HepG2 (cell line): Measurements from ENCODE around the gene HOXA13. TPM values are rescaled to one million over a fixed set of nuclear protein-coding genes. Genes with fewer than 3 reads are reported as not detected.

Experiments
- ATAC-seq: fragments of 200-7000 bp; cut with Tn5 transposase; 3 replicates; pipeline ENCODE4 v1.9.1; 2020; ENCODE audit warnings: mild to moderate bottlenecking, moderate library complexity
- BruUV-seq: library from RNA; stranded (reverse); fragments of 400-500 nt; replicated peaks from 2 replicates; lab custom pipeline; 2021; lab: Mats Ljungman, UMichigan
- CTCF ChIA-PET: fragments of 300-600 bp; formaldehyde crosslinking; extraction: SDS; loops from one replicate; lab custom pipeline; 2021; ENCODE audit warnings: low total read pairs, inconsistent platforms, low intra/inter-chr PET ratio; lab: Yijun Ruan, JAX
- POLR2A ChIA-PET: fragments of 350-600 bp; sonication (Branson Sonifier 250); formaldehyde crosslinking; loops from one replicate; lab custom pipeline; 2020; ENCODE audit warnings: antibody characterized with exemption, inconsistent platforms; lab: Yijun Ruan, JAX
- DNase-seq: peaks from one replicate; pipeline ENCODE4 v3.0.0-alpha.2; 2015; ENCODE audit warnings: low spot score
- FAIRE-seq: peaks from 3 replicates; lab custom pipeline; 2011; peaks lifted over from hg19 to GRCh38; lab: Jason Lieb, UNC
- H2AFZ ChIP-seq: one replicate; pipeline ENCODE4 v1.6.1; 2011; ENCODE audit warnings: low read length, inconsistent platforms
- H3K27ac ChIP-seq: fragments of 300-600 bp; 3 replicates; pipeline ENCODE4 v1.8.0; 2011; ENCODE audit warnings: mixed run types, mild to moderate bottlenecking, mixed read lengths, low read length, inconsistent platforms; ENCODE audit not compliant: insufficient read depth; ENCODE audit errors: extremely low read length
- H3K27me3 ChIP-seq, 2 experiments: fragments of 200-600 bp in 1 of 2; 2 replicates in 1 of 2; 3 replicates in 1 of 2; pipeline versions ENCODE4 v1.6.0 to v1.8.0; 2011; ENCODE audit warnings: low read length in 2 of 2, mild to moderate bottlenecking in 2 of 2, moderate library complexity in 2 of 2, inconsistent platforms in 1 of 2; ENCODE audit not compliant: insufficient read depth in 2 of 2, control insufficient read depth in 1 of 2
- H3K36me3 ChIP-seq, 2 experiments: fragments of 200-600 bp in 1 of 2; replicated peaks in 1 of 2; 2 replicates in 1 of 2; 3 replicates in 1 of 2; pipeline versions ENCODE4 v1.5.1 to v1.8.0; 2011; ENCODE audit warnings: low read length in 2 of 2, inconsistent platforms in 1 of 2; ENCODE audit not compliant: insufficient read depth in 2 of 2, control insufficient read depth in 1 of 2
- H3K4me1 ChIP-seq: 2 replicates; pipeline ENCODE4 v1.5.1; 2012; ENCODE audit warnings: low read length, inconsistent platforms; ENCODE audit not compliant: insufficient read depth
- H3K4me2 ChIP-seq: 2 replicates; pipeline ENCODE4 v1.6.0; 2011; ENCODE audit warnings: low read depth, low read length, inconsistent platforms
- H3K4me3 ChIP-seq, 3 experiments: fragments of 200-600 bp in 1 of 3; sonication (generic), shearing (Covaris generic) in 1 of 3; replicated peaks in 1 of 3; 2 replicates each; pipeline ENCODE4 v1.5.1; 2011 to 2016; ENCODE audit warnings: low read length in 3 of 3, inconsistent platforms in 2 of 3, low read depth in 2 of 3, mild to moderate bottlenecking in 2 of 3, control low read depth in 1 of 3, mixed read lengths in 1 of 3; ENCODE audit not compliant: insufficient read depth in 1 of 3
- H3K79me2 ChIP-seq: one replicate; pipeline ENCODE4 v1.6.1; 2011; ENCODE audit warnings: low read length, inconsistent platforms; ENCODE audit not compliant: insufficient read depth
- H3K9ac ChIP-seq: 2 replicates; pipeline ENCODE4 v1.6.0; 2011; ENCODE audit warnings: mild to moderate bottlenecking, low read depth, low read length, inconsistent platforms; ENCODE audit not compliant: insufficient read depth
- H3K9me3 ChIP-seq: 2 replicates; pipeline ENCODE4 v1.5.1; 2012; ENCODE audit warnings: mild to moderate bottlenecking, low read length
- H4K20me1 ChIP-seq: 2 replicates; pipeline ENCODE4 v1.6.0; 2011; ENCODE audit warnings: inconsistent platforms, mild to moderate bottlenecking, low read length, moderate library complexity; ENCODE audit not compliant: insufficient read depth
- ARID2 ChIP-seq: sonication (generic); formaldehyde crosslinking; IDR thresholded peaks from 2 replicates; pipeline ENCODE4 v1.8.1; 2022; ENCODE audit warnings: mild to moderate bottlenecking, missing genetic modification reagents, borderline replicate concordance
- CBX2 ChIP-seq, 2 experiments: fragments of 200-600 bp in 1 of 2; sonication (generic); formaldehyde crosslinking in 1 of 2; IDR thresholded peaks; 2 replicates each; pipeline versions ENCODE4 v1.7.0 to v1.8.1; 2018 to 2022; ENCODE audit warnings: low read depth in 2 of 2, low read length in 1 of 2, mild to moderate bottlenecking in 1 of 2, missing genetic modification reagents in 1 of 2
- MXD1 ChIP-seq: sonication (generic); formaldehyde crosslinking; IDR thresholded peaks from 2 replicates; pipeline ENCODE4 v1.4.0; 2020; ENCODE audit warnings: mild to moderate bottlenecking, missing genetic modification reagents
- MYPOP ChIP-seq: sonication (generic); formaldehyde crosslinking; IDR thresholded peaks from 2 replicates; pipeline ENCODE4 v1.8.1; 2023; ENCODE audit warnings: mild to moderate bottlenecking, moderate library complexity, missing genetic modification reagents
- NFYB ChIP-seq: sonication (generic); formaldehyde crosslinking; IDR thresholded peaks from 2 replicates; pipeline ENCODE4 v1.4.0; 2020; ENCODE audit warnings: missing genetic modification reagents
- NRL ChIP-seq: sonication (generic); formaldehyde crosslinking; IDR thresholded peaks from 2 replicates; pipeline ENCODE4 v1.5.0; 2020; ENCODE audit warnings: missing genetic modification reagents, mild to moderate bottlenecking, moderate library complexity, borderline replicate concordance
- SKIL ChIP-seq: sonication (generic); formaldehyde crosslinking; IDR thresholded peaks from 2 replicates; pipeline ENCODE4 v1.8.0; 2022; ENCODE audit warnings: missing genetic modification reagents, mild to moderate bottlenecking, moderate library complexity, borderline replicate concordance
- SMC3 ChIP-seq: IDR thresholded peaks from 2 replicates; pipeline ENCODE4 v1.6.1; 2011; ENCODE audit warnings: low read length, improper control_type of control experiment
- STAT5B ChIP-seq: sonication (generic); formaldehyde crosslinking; IDR thresholded peaks from 2 replicates; pipeline ENCODE4 v1.4.0; 2020; ENCODE audit warnings: missing genetic modification reagents
- TBX2 ChIP-seq: sonication (generic); formaldehyde crosslinking; IDR thresholded peaks from 2 replicates; pipeline ENCODE4 v1.5.0; 2020; ENCODE audit warnings: missing genetic modification reagents, mild to moderate bottlenecking, borderline replicate concordance
- TMF1 ChIP-seq: sonication (generic); formaldehyde crosslinking; IDR thresholded peaks from 2 replicates; pipeline ENCODE4 v1.8.1; 2022; ENCODE audit warnings: low read depth, missing genetic modification reagents
- ZBTB1 ChIP-seq: sonication (generic); formaldehyde crosslinking; IDR thresholded peaks from 2 replicates; pipeline ENCODE4 v1.4.0; 2020; ENCODE audit warnings: missing genetic modification reagents, borderline replicate concordance
- ZNF431 ChIP-seq: sonication (generic); formaldehyde crosslinking; IDR thresholded peaks from 2 replicates; pipeline ENCODE4 v1.9.0; 2022; ENCODE audit warnings: missing genetic modification reagents, low read depth, mild to moderate bottlenecking, borderline replicate concordance
- ZNF564 ChIP-seq: sonication (generic); formaldehyde crosslinking; IDR thresholded peaks from 2 replicates; pipeline ENCODE4 v1.8.1; 2023; ENCODE audit warnings: mild to moderate bottlenecking, missing genetic modification reagents
- ZNF75D ChIP-seq: sonication (generic); formaldehyde crosslinking; IDR thresholded peaks from 2 replicates; pipeline ENCODE4 v1.8.1; 2023; ENCODE audit warnings: missing genetic modification reagents, mild to moderate bottlenecking, borderline replicate concordance
- WGBS: methylation state at CpG from one replicate; pipeline ENCODE4 v1.1.6; 2017; ENCODE audit warnings: low lambda C conversion rate; 5-methylcytosine and 5-hydroxymethylcytosine counted together
- in situ Hi-C: cut with HindIII; loops from 2 replicates; pipeline ENCODE4 v1.10.0; 2017; ENCODE audit warnings: low pct_unique_long_range_greater_than_20kb; ENCODE audit not compliant: extremely low pct_ligation_motif_present
- intact Hi-C: fragments of 100-400 bp; cut with micrococcal nuclease; formaldehyde crosslinking; loops from one replicate; pipeline ENCODE4 v1.10.0; 2022; ENCODE audit not compliant: unreplicated experiment
- polyA plus RNA-seq, 8 experiments: library from polyadenylated mRNA; depleted of rRNA in 3 of 8; stranded (reverse) in 7 of 8; unstranded in 1 of 8; fragments of >200 nt; fragmentation: Illumina TruSeq in 4 of 8; extraction: Trizol in 4 of 8; gene quantifications; 2 replicates each; pipeline versions ENCODE4 v1.2.1 to v1.2.3, GENCODE V29; 2011 to 2016; ENCODE audit warnings: low read depth in 4 of 8, missing spikeins in 1 of 8, mixed read lengths in 1 of 8; ENCODE audit not compliant: insufficient read depth in 1 of 8
- total RNA-seq, 5 experiments: library from RNA; depleted of rRNA; stranded (reverse); fragments of >200 nt; fragmentation: Illumina TruSeq; extraction: Trizol; gene quantifications; 2 replicates each; pipeline ENCODE4 v1.2.3, GENCODE V29; 2016; ENCODE audit warnings: low read depth in 1 of 5
- TF ChIP-seq, protein P1 (sequence below): sonication (generic); formaldehyde crosslinking; IDR thresholded peaks from 2 replicates; pipeline ENCODE4 v1.4.0; 2020; ENCODE audit warnings: mild to moderate bottlenecking, low read depth, missing genetic modification reagents

HOXA13 gene
- total and polyA plus RNA-seq, 2 of the 13 experiments (the other 11 are each of a cell fraction or from before 2014, with no cell fraction given): 0.01 to 0.04 TPM

DNA sequence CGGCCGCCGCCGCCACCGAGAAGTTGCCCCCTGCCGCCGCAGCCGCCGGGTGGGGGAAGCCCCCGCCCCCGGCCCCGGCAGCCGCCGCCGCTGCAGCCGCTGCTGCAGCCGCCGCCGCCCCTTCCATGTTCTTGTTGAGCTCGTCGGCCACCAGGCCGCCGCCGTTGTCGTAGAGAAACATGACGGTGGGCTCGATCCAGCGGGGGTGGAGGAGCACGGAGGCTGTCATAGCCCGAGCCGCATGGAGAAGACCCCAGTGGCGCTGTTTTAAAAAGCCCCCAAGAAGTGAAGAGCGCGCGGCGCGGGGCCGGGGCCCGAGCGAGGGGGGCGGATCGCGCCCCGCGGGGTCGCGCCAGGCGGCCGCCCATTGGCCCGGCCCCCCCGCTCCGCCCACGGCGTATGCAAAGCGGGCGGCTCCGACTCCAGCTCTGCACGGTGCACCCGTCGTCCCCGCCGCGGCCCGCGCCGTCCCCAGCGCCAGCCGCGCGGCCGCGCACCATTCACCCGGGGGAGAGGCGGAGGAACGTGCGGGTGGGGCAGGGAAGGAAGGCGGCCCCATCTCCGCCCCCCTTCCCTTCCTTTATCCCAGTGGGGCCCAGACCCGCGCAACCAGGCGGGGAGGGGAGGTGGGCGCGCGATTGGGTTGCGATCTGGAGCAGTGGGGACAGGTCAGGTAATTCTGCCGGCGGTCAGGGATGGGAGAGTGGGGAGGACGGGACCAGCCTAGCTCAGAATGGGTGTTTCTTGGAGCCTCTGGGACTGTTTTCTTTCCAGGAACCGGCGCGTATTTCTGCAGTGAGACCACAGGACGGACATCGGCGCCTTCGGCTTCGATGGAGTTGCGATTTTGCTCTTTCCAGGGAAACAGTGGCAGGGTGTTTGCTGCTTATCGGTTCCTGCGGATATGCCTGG is at the start of gene HOXA13 (continued):
- 0 out of 2 replicates have a peak, but pooled peaks have one; percentile 61 for TF ChIP-seq CBX2 (IDR thresholded peaks at IDR 0.05; ENCODE audit: low read depth, low read length)
- no peak for TF ChIP-seq CBX2 (CRISPR knock-in tag; IDR thresholded peaks at IDR 0.05; ENCODE audit: low read depth)
- no peak for TF ChIP-seq ZNF564 (CRISPR knock-in tag)
- TF ChIP-seq TBX2 (CRISPR knock-in tag): peak; percentile 45; the same call in 1 of the 2 replicates
- peak; percentile 19; the same call in 1 of the 2 replicates for TF ChIP-seq NRL (CRISPR knock-in tag)
- no peak for TF ChIP-seq NFYB (CRISPR knock-in tag)
- TF ChIP-seq MXD1: no peak
- TF ChIP-seq, protein P1, sequence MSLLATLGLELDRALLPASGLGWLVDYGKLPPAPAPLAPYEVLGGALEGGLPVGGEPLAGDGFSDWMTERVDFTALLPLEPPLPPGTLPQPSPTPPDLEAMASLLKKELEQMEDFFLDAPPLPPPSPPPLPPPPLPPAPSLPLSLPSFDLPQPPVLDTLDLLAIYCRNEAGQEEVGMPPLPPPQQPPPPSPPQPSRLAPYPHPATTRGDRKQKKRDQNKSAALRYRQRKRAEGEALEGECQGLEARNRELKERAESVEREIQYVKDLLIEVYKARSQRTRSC (CRISPR knock-in tag): no peak
- no peak for TF ChIP-seq ARID2 (CRISPR knock-in tag)

DNA sequence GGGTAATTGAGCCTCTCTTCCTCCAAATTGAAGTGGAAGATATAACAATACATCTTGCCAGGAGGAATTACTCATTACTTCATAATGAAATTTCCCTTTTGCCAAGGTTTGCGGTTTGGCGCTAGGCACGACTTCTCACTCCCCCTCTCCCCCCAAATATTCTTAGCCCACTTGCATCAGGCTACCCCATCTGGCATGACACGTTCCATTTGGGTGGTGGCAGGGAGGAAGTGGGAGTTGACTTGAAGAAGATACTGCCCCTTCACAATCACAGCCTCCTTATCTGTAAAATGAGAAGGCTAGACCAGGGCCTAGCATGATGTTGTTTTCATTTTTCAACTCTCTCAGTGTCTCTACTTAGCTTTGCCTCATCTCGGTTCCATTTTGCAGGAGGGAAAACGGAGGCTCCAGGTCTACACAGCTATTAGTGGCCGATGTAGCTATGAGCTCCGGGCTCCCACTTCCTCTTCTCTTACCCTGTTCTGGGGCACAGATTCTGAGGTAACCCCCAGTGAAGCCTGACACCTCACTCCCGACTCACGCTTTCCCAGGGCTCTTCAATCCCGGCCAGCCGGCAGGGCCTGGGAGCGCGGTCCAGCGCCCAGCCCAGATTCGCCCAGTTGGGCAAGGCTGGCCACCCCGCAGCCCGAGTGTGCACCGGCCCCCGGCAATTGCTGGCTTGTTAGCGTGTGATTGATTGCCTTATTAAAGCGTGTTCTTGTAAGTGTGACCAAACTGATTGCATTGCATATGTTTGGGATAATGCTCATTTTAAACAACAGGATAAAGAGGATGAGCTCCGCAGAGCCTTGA is 49.2 kb upstream of the HOXA13 start:
- H2AFZ ChIP-seq: no peak overlapping the region
- no peaks in the 10 kb centered on the region for H4K20me1 ChIP-seq
- intact Hi-C loops: no loop called here
- ChIA-PET CTCF (no interaction called here), POLR2A (no interaction called here)
- 39% methylated on average over 23 of the region's 23 CpGs for WGBS
- in situ Hi-C loops: no loop called here
- H3K4me1 ChIP-seq: no peaks in the 10 kb centered on the region
- DNase-seq (no peak), FAIRE-seq (no peak), ATAC-seq (no peak)
- no TSS peak for BruUV-seq
- H3K27ac ChIP-seq: no peak overlapping the region
- H3K9me3 ChIP-seq: no peaks in the 10 kb centered on the region
- no peak overlapping the region for H3K9ac ChIP-seq
- no peaks in the 10 kb centered on the region for H3K36me3 ChIP-seq
- H3K27me3 ChIP-seq: peaks cover 10 to 72% of the 10 kb centered on the region in 2 experiments
- H3K4me3 ChIP-seq: no peak overlapping the region
- no peaks in the 10 kb centered on the region for H3K79me2 ChIP-seq
- H3K4me2 ChIP-seq: no peak overlapping the region
- TF ChIP-seq ZBTB1 (CRISPR knock-in tag) (no peak), STAT5B (no peak), ZNF431 (no peak), ZNF75D (CRISPR knock-in tag) (no peak), MYPOP (no peak), SMC3 (no peak), SKIL (no peak), TMF1 (CRISPR knock-in tag) (no peak)
